ENCODE measurements around the gene ZBTB7B. TPM values are rescaled to one million over a fixed set of nuclear protein-coding genes. Genes with fewer than 3 reads are reported as not detected.

The ZBTB7B gene
- total and polyA plus RNA-seq, 9 of the 15 experiments (the other 6 are each of a cell fraction or from before 2014, with no cell fraction given), result 0.04 to 46.5 (median 15.2) TPM

DNA sequence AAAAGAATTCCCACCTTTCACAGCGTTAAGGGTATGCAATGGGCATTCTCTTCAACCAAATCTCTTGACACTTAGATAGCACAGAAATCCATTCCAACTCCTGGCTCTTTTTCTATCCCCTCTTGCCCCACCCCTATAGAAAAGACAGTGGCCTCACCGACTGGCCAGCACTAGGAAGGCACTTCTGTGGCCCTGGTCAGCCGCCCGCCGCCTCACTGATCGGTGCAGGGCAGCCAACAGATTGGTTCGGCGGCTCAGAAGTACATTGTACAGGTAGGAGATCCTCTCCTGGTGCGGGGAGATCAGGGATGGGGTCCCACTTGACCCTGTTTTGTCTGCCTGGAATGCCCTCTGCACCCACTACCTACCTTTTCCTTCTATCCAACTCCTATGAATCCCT, 21.7 kb downstream of the ZBTB7B start:
- H3K4me2 ChIP-seq (ENCODE audit: insufficient read depth, low read length), result no peak overlapping the region
- ChIA-PET CTCF (ENCODE audit: low intra/inter-chr PET ratio) (no interaction called here), POLR2A (no interaction called here)
- intact Hi-C loops (cut with micrococcal nuclease) (no loop called here), in situ Hi-C loops (cut with MboI) (no loop called here)
- H3K9me3 ChIP-seq (replicated peaks; ENCODE audit: control insufficient read depth, insufficient read depth, low read depth, low read length), result no peaks in the 10 kb centered on the region
- H2AFZ ChIP-seq (ENCODE audit: low read depth, low read length), result no peak overlapping the region
- H3K9me1 ChIP-seq (ENCODE audit: control insufficient read depth, insufficient read depth, low read length), result no peaks in the 10 kb centered on the region
- H3K27ac ChIP-seq (ENCODE audit: extremely low read depth, low read depth, low read length), result no peak overlapping the region
- H3K27me3 ChIP-seq (ENCODE audit: control insufficient read depth in 2 of 2, insufficient read depth in 2 of 2, low read length in 2 of 2), result no peaks in the 10 kb centered on the region
- no peaks in the 10 kb centered on the region for H3K36me3 ChIP-seq (ENCODE audit: control insufficient read depth, insufficient read depth, low read length)
- WGBS (ENCODE audit: insufficient coverage, low coverage, missing lambda C conversion rate), result 89% methylated on average over 9 of the region's 9 CpGs
- ATAC-seq (no peak), FAIRE-seq (no peak), DNase-seq (ENCODE audit: extremely low read depth in 1 of 4, low spot score in 3 of 4) (no peak)
- no peak overlapping the region for H3K9ac ChIP-seq (ENCODE audit: insufficient read depth in 1 of 2, low read depth in 2 of 2, low read length in 2 of 2)
- H3K4me1 ChIP-seq (replicated peaks in 1 of 2; ENCODE audit: control insufficient read depth in 2 of 2, insufficient read depth in 2 of 2, low read length in 2 of 2), result peaks cover 13 to 16% of the 10 kb centered on the region in 2 experiments; a peak in 3 of 5 replicates
- H4K20me1 ChIP-seq (replicated peaks; ENCODE audit: control insufficient read depth, insufficient read depth, low read length), result no peaks in the 10 kb centered on the region
- H3K4me3 ChIP-seq, result no peak overlapping the region
- no peaks in the 10 kb centered on the region for H3K79me2 ChIP-seq (ENCODE audit: control insufficient read depth, insufficient read depth, low read length)
- TF ChIP-seq SNIP1 (IDR thresholded peaks at IDR 0.05; ENCODE audit: low read depth), result no peak
- TF ChIP-seq, protein P1, sequence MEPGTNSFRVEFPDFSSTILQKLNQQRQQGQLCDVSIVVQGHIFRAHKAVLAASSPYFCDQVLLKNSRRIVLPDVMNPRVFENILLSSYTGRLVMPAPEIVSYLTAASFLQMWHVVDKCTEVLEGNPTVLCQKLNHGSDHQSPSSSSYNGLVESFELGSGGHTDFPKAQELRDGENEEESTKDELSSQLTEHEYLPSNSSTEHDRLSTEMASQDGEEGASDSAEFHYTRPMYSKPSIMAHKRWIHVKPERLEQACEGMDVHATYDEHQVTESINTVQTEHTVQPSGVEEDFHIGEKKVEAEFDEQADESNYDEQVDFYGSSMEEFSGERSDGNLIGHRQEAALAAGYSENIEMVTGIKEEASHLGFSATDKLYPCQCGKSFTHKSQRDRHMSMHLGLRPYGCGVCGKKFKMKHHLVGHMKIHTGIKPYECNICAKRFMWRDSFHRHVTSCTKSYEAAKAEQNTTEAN (CRISPR knock-in tag; IDR thresholded peaks at IDR 0.05), result no peak
- BruUV-seq (replicated peaks), result no TSS peak

- BruUV-seq (replicated peaks), result no TSS peak
- FAIRE-seq, result no peak
- no peak for TF ChIP-seq FOXK2 (conservative IDR thresholded peaks at IDR 0.05 in 1 of 2, IDR thresholded peaks at IDR 0.05 in 1 of 2; ENCODE audit: low read depth in 2 of 2)
- no peak for TF ChIP-seq BHLHE40 (IDR thresholded peaks at IDR 0.05; ENCODE audit: low read length)
- TF ChIP-seq ZNF133 (CRISPR knock-in tag; IDR thresholded peaks at IDR 0.05), result no peak
- no peak for TF ChIP-seq ZNF717 (CRISPR knock-in tag; IDR thresholded peaks at IDR 0.05)
- TF ChIP-seq, protein P2, sequence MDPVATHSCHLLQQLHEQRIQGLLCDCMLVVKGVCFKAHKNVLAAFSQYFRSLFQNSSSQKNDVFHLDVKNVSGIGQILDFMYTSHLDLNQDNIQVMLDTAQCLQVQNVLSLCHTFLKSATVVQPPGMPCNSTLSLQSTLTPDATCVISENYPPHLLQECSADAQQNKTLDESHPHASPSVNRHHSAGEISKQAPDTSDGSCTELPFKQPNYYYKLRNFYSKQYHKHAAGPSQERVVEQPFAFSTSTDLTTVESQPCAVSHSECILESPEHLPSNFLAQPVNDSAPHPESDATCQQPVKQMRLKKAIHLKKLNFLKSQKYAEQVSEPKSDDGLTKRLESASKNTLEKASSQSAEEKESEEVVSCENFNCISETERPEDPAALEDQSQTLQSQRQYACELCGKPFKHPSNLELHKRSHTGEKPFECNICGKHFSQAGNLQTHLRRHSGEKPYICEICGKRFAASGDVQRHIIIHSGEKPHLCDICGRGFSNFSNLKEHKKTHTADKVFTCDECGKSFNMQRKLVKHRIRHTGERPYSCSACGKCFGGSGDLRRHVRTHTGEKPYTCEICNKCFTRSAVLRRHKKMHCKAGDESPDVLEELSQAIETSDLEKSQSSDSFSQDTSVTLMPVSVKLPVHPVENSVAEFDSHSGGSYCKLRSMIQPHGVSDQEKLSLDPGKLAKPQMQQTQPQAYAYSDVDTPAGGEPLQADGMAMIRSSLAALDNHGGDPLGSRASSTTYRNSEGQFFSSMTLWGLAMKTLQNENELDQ (CRISPR knock-in tag; IDR thresholded peaks at IDR 0.05; ENCODE audit: borderline replicate concordance), result no peak
- TF ChIP-seq ZNF584 (CRISPR knock-in tag; IDR thresholded peaks at IDR 0.05; ENCODE audit: low read depth), result no peak
These were observed 23.6 kb downstream of the ZBTB7B start for GRCh38 chr1:155026154-155026553.

More at GRCh38 chr1:155026154-155026553, 23.6 kb downstream of the ZBTB7B start:
- no peaks in the 10 kb centered on the region for H3K79me2 ChIP-seq (ENCODE audit: control insufficient read depth, insufficient read depth, low read length)
- DNase-seq (ENCODE audit: extremely low read depth in 1 of 4, low spot score in 3 of 4) (no peak), ATAC-seq (no peak)
- CTCF ChIA-PET (ENCODE audit: low intra/inter-chr PET ratio), result interaction anchor here (0.5 kb wide), 1 partner anchor 65 kb away, joined by 3 read pairs; no protein-coding TSS in a partner anchor
- no peak overlapping the region for H3K4me2 ChIP-seq (ENCODE audit: insufficient read depth, low read length)
- H3K9me1 ChIP-seq (ENCODE audit: control insufficient read depth, insufficient read depth, low read length), result no peaks in the 10 kb centered on the region
- intact Hi-C loops (cut with micrococcal nuclease), result no loop called here
- 42% methylated on average over 9 of the region's 9 CpGs for WGBS (ENCODE audit: insufficient coverage, low coverage, missing lambda C conversion rate)
- no peak overlapping the region for H3K27ac ChIP-seq (ENCODE audit: extremely low read depth, low read depth, low read length)
- H3K4me3 ChIP-seq, result no peak overlapping the region
- POLR2A ChIA-PET, result interaction anchor here (0.5 kb wide), 1 partner anchor 53 kb away, joined by 4 read pairs; no protein-coding TSS in a partner anchor
- no peaks in the 10 kb centered on the region for H3K27me3 ChIP-seq (ENCODE audit: control insufficient read depth in 2 of 2, insufficient read depth in 2 of 2, low read length in 2 of 2)
- H4K20me1 ChIP-seq (replicated peaks; ENCODE audit: control insufficient read depth, insufficient read depth, low read length), result no peaks in the 10 kb centered on the region
- H3K4me1 ChIP-seq (replicated peaks in 1 of 2; ENCODE audit: control insufficient read depth in 2 of 2, insufficient read depth in 2 of 2, low read length in 2 of 2), result peaks cover 13 to 26% of the 10 kb centered on the region in 2 experiments; a peak in 3 of 5 replicates
- in situ Hi-C loops (cut with MboI), result no loop called here
- no peaks in the 10 kb centered on the region for H3K36me3 ChIP-seq (ENCODE audit: control insufficient read depth, insufficient read depth, low read length)
- H3K9me3 ChIP-seq (replicated peaks; ENCODE audit: control insufficient read depth, insufficient read depth, low read depth, low read length), result no peaks in the 10 kb centered on the region
- H3K9ac ChIP-seq (ENCODE audit: insufficient read depth in 1 of 2, low read depth in 2 of 2, low read length in 2 of 2), result peak overlapping the region in 1 of 2 experiments; percentile 18; a peak in 1 of 4 replicates
- 0 out of 2 replicates have a peak overlapping the region, but pooled peaks have one; percentile 8 for H2AFZ ChIP-seq (ENCODE audit: low read depth, low read length)

Data from K562 (cell line).